Stimulated activated CD4-positive, alpha-beta T cell treated with anti-CD3 and anti-CD28 coated beads, Interleukin-4, amount 100 ng/mL, for 48 hours (primary cell): ENCODE results near the gene NUDT15.
"Not testable (repeated sequence)": the region's sequence is repeated elsewhere in the genome, so short reads cannot be mapped to it uniquely, and the experiment has no call there.

Experiments
- DNase-seq, 2 donors: peaks; one replicate each; pipeline ENCODE4 v3.0.0-alpha.2; 2020; ENCODE audit warnings: low read depth in 2 of 2

The NUDT15 gene

DNA sequence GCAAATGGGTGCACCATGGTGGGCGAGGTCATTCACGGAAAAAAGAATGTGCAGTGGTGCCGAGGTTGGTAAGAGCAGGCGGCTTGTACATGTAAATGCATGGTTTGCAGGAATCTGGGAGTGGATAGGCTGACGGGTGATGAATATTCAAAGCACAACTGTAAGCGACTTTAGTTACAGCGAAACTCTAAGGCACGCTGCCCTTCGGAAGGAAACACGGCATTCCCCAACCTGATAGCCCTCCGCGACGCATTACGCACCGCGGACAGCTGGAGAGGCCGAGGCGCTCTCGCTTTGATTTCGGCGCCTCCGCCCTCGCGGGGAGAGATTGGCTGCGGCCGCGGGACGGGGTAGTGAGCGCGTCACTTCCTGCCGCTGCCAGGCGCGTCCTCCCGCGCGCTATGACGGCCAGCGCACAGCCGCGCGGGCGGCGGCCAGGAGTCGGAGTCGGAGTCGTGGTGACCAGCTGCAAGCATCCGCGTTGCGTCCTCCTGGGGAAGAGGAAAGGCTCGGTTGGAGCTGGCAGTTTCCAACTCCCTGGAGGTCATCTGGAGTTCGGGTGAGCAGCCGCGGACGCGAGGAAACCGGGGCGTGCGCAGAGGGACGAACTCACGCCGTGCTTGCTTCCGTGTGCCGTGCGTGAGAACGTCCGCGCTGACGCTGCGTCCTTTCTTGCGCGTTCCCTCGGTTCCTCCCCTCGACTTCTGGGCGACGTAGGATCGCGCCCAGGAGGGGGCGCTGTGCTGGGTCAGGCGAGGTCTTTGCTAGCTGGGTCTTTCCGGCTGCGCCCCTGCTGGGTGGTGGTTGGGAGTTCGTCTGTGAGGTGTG, at the start of gene NUDT15:
TSS of gene NUDT15 (plus strand) at position 381 of the 828 bp plus-strand sequence. CDS start at position 402, 21 bp downstream.
- peak; percentile 91 for DNase-seq

- DNase-seq = no peak
These were observed 47.1 kb upstream of the NUDT15 start for GRCh38 chr13:47990427-47990826.

- no peak for DNase-seq
These were observed 46.5 kb upstream of the NUDT15 start for GRCh38 chr13:47990920-47991466.

GRCh38 chr13:47991859-47992258, 45.7 kb upstream of the NUDT15 start:
- DNase-seq = no peak

- no peak for DNase-seq
These were observed 40.1 kb upstream of the NUDT15 start for GRCh38 chr13:47997384-47997783.

GRCh38 chr13:47999973-48000372, 37.6 kb upstream of the NUDT15 start:
- DNase-seq = no peak

DNA sequence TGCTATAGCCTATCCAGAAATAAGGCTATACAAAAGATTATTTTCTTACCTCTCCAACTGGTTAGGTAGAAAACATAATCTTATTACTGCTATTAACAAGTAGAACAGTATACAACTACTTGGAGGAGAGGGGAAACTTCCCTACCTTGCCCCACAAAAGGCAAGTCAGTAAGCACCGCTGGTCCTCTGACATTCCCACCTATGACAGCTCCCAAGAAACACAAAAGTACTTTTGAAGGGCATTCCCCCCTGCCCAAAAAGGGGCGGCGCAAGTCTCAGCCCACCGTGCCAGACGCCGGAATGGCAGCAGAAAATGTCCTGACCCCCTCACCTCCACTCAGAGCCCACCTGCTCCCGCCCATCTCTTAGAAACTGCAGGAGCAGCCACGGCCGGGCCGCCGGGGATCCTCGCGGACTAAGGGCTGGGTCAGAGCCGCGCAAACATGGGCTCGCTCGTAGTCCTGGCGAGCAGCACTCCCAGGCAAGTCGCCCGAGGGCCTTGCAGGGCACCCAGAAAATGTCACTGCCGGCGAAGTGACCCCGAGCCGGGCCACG, 36.9 kb upstream of the NUDT15 start:
- DNase-seq = peak in 1 of 2 donors; percentile 0

DNA sequence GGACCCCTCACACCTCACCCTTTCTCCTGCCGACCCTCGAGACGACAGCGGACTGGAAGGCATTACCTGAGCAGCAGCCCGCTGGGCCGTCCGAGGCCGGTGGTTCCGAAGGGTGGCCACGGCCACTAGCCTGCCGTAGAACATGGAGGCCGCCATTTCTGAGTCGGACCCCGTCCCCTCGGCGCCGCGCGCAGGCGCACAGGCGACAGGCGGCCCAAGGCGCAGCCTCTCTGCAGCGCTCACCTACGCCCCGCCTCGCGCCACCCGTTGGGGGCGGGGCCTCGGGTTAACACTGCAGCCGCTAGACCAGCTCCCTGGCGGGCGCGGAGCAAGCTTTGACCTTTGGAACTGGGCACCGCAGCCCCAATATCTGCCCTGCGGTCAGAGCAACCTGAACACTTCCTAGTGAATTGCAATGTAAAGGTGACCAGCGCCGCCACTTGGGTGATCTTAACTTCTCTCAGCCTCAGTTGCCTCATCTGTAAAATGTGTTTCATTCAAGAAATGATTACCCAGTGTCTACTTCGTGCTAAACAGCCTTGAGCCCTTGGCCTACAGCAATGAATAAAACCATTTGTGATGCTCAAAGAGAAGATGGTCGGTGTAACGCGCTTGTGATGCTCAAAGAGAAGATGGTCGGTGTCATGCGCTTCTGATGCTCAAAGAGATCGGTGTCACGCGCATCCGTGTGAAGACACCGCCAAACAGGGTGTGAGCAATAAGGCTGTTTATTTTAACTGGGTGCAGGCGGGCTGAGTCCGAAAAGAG, 36.2 kb upstream of the NUDT15 start, which contains the start of gene SUCLA2:
TSS of gene SUCLA2 (minus strand) at position 160 of the 768 bp plus-strand sequence. CDS start at position 156, 4 bp downstream.
- peak; percentile 87 to 90 for DNase-seq

DNA sequence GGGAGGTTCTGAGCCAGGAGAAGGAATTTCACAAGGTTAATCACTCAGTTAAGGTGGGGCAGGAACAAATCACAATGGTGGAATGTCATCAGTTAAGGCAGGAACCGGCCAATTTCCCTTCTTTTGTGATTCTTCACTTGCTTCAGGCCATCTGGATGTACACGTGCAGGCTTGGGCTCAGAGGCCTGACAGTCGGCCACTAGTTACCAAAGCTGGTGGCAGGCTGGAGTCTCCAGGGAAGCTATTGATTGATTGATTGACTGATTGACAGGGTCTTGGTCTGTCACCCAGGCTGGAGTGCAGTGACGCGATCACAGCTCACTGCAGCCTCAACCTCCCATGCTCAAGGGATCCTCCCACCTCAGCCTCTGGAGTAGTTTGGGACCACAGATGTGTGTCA, 35.5 kb upstream of the NUDT15 start:
- not testable (repeated sequence) for DNase-seq

- DNase-seq = no peak
These were observed 33.3 kb upstream of the NUDT15 start for GRCh38 chr13:48004201-48004600.

DNA sequence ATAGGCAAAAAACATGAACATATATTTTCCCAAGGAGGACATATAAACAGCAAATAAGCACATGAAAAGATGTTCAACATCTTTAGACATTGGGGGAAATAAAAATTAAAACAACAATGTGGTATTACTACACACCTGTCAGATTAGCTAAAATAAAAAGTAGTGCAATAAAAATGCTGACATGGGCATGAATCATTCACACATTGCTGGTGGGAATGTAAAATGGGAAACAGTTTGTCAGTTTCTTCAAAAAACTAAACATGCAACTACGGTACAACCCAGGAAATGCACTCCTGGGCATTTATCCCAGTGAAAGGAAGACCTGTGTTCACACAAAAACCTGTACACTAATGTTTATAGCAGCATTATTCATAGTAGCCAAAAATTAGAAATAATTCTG, 31.1 kb upstream of the NUDT15 start:
- no peak for DNase-seq

GRCh38 chr13:48009284-48009683, 28.2 kb upstream of the NUDT15 start:
- DNase-seq = no peak

DNA sequence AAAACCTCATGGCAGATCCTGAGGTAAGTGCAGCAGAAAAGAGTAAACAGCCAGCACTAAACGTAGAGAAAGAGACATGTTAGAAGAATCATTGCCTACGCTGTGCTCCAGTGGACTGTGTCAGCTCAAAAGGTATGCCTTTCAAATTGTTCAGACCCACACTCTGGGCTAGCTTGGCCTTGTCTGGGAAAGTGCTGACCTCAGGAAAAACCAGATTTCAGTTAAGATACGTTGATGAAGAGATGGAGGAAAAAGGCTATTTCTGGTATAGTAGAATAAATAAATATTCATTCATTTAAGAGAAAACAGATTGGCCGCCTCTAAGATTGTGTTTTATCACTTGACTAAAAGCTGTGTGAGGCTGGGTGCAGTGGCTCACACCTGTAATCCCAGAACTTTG, 26.8 kb upstream of the NUDT15 start:
- DNase-seq = no peak

DNA sequence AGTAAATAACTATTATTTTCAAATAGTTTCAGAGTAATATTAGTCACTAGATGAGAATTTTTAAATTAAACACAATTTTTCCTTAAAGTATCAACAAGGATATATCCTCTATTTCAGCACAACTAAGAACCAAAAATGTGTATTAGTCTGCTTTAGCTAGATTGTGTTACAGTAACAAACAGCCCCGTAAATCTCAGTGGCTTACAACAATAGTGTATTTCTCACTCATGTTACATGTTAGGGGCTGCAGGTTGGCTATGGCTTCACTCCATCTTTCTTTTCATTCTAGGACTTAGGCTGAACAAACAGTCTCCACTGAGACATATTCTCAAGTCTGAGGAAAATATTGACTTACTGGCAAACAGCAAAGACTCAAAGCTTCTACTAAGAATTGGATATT, 24.9 kb upstream of the NUDT15 start:
- DNase-seq = no peak

GRCh38 chr13:48014359-48014758, 23.2 kb upstream of the NUDT15 start:
- DNase-seq = no peak

DNA sequence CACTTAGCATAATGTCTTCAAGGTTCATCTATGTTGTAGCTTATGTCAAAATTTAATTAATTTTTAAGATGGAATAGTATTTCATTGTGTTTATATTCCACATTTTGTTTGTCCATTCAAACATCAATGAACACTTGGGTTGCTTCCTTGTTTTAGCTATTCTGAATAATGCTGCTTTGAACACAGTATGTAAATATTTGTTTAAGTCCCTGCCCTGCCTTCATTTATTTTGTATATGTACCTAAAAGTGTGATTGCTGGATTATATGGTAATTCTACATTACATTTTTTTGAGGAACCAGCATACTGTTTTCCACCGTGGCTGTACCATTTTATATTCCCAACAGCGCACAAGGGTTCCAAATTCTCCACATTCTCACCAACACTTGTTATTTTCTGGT, 18.9 kb upstream of the NUDT15 start:
- DNase-seq = no peak

DNA sequence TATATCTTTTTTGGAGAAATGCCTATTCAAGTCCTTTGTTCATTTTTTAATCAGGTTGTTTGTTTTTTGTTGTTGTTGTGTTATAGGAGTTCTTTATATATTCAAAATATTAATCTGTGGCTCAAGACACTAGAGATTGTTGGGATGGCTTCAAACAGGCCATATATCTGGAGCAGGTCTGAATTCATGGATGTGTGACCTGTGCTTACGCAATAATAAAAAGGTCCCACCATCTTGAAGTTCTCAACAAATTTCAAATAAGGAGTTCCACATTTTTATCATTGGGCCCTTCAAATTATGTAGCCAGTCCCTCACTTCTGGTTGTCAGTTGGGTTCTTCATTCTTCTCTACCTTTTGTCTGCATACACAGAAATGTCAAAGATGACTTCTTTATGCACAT, 17.7 kb upstream of the NUDT15 start:
- no peak for DNase-seq

DNA sequence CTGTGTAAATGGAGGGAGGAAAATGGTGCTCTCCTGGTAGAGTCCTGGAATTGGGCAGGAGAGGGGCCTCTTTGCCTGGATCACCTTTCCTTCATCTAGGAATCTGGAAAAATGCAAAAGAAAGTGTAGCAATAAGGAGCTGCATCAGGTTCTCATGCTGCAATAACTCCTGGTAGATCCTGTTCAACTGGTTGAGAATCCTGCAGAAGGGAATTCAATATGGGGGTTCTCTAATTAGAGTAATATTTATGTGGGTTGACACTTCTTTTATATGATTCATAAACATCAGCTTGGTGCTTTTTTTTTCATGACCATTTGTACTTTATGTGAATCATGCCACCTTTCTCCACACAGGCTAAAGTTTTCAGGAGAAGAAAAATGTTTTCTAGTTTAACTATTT, 9.5 kb upstream of the NUDT15 start:
- DNase-seq = no peak

- DNase-seq = no peak
These were observed 7.7 kb upstream of the NUDT15 start for GRCh38 chr13:48029859-48030258.

DNA sequence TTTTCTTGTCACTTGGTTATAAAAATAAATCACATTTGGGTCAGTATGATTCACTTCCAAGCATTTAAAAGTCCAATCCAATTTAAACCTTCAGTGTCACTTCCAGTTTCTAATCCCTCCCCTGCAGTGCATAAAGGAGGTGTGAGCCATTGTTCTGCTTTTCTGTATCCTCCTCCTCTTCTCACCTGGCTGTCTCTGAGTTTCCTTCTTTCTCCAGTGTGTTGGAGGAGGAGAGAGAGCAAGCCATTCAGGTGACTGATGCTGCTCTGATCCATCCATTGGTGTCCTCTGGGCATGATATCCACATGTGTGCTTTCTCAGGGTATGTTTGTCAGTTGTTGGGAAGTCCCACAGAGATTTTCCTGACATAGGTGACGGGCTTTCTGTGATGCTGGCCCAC, 1.2 kb downstream of the NUDT15 start:
- DNase-seq = no peak

DNA sequence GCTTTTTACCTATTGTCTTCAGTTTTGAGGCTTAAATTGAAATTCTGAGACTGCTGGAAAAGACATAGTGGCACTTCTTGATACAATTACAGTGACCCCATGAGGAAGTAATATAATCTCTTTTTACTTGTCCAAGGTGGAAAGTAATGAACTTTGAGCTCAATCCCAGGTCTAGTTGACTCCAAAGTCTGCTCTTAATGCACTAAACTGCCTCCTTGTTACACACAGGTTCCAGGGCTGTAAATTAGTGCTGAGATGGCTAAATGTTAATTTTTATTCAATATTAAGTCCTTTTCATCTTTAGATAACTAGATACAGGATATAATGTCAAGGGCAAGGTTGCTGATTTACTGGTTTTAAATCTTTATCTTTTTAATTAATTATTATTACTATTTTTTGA, 2.5 kb downstream of the NUDT15 start:
- DNase-seq = no peak

DNA sequence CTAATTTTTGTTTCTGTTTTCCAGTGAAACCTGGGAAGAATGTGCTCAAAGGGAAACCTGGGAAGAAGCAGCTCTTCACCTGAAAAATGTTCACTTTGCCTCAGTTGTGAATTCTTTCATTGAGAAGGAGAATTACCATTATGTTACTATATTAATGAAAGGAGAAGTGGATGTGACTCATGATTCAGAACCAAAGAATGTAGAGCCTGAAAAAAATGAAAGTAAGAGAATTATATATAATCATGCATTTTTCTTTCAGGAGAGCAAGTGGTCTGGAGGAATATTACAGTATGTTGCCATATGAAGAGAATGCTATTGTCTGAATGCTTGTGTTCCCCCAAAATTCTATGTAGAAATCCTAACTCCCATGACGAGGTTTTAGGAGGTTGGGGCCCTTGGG, 3.4 kb downstream of the NUDT15 start:
- no peak for DNase-seq
